Bladder microvascular endothelial cell (primary cell): ENCODE results near the gene CNR2. TPM values are rescaled to one million over a fixed set of nuclear protein-coding genes. Genes with fewer than 3 reads are reported as not detected.

ENCODE experiments used
- total RNA-seq: library from RNA; depleted of rRNA; stranded (reverse); fragments of >200 nt; gene quantifications from 2 replicates; pipeline ENCODE4 v1.2.3, GENCODE V29; 2014

The CNR2 gene
- total RNA-seq: not detected in 2 replicates

DNA sequence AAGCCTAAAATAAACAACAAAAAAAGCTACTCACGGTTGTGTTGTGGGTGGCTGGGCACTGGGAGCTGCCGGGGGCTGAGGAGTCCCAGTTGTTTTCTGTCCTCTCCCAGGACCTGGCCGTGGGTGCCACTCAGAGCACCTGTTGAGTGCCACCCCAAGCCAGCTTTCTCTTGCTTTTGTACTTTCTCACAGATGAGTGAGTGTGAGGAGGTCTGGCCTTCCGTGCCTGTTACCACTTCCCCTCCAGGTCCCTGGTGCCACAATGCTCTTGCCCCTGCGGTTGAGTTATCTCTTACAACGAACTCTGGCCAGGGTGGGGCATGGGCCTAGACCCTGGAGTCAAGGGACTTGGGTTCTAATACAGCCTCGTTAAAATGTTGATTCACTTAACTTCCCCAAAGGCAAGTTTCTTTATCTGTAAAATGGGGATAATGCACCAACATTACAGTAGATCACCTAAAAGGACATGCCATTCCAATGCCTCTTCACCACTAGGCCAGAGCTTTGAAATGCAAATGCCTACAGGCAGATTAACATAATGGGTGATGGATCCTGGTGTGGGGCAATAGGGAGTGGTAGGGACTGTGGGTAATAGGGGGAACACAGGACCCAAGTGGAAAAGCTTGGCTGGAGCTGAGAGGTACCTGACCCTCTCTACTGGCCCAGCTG, at the start of gene CNR2:
Gene CNR2, minus strand, starts transcription at position 151 of the 669 bp plus-strand sequence. CDS start 37,745 bp downstream, outside the sequence.

DNA sequence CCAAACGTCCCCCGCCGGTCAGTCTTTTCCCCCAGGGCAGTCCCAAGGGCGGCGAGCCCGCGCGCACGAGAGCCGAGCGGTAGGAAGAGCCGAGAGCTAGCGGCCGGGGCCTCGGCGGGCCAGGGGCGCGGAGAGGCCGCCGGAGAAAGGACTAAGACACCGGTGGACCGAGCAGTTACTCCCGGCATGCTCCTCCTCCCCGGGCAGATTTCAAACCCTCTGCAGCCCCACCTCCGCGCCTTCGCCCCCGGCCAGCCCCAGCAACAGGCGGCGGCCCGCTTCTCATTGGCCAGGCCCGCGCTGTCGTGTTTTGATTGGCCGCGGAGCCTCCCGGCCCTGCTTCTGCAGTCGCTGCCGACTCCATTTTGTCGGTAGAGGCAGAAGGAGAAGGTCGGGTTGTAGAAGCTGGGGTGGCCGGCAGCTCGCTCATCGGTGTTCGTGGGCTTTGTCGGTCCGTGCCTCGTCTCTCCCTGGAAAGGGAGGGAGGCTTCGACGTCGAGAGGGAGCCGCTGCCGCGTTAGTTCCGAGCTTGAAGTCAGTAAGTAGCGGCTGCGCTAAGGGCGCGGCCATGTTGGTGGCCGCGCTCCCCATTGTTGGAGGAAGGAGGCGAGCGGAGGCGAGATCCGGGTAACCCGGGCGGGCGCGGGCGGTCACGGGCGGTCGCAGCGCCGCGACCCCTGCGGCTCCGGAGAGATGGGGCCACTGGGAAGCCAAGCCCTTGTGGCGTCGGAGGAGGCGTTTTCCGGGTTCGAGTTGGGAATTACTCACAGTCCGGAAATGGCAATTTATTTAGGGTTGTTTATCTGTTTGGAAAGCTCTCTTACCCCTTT, 46.5 kb upstream of the CNR2 start, which contains the start of gene PNRC2:
Gene PNRC2, plus strand, starts transcription at position 368 of the 830 bp plus-strand sequence. CDS start 1,630 bp downstream, outside the sequence.

DNA sequence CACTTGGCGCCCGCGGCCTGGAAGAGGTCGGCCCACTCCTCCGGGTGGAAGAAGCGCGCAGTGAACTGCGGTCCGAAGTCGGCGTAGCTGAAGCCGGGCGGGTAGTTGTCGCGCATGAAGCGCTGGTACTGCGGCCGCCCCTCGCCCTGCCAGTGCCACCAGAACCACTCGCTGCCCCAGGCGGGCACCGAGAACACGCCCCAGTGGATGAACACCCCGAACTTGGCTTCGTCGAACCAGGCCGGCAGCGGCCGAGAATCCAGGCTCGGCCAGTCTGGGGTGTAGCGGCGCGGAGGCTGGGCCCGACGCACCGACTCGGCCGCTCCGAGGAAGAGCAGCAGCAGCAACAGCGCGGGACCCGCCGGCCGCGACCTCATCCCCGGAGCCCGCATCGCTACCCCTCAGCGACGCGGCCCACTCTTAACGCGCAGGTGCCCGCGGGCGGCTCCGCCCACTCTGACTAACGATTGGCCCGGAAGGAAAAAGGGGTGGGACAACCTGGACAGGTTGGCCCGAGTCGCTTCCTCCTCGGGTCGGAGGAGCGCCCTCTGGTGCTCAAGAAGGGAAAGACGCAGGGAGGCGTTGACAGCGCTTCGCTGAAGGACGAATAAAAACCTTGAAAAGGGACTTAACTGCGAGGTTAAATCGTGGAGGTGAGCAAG, 45.1 kb downstream of the CNR2 start, which contains the start of gene FUCA1:
Gene FUCA1, minus strand, starts transcription at position 396 of the 662 bp plus-strand sequence. Its CDS starts 4 bp downstream, at position 392.

DNA sequence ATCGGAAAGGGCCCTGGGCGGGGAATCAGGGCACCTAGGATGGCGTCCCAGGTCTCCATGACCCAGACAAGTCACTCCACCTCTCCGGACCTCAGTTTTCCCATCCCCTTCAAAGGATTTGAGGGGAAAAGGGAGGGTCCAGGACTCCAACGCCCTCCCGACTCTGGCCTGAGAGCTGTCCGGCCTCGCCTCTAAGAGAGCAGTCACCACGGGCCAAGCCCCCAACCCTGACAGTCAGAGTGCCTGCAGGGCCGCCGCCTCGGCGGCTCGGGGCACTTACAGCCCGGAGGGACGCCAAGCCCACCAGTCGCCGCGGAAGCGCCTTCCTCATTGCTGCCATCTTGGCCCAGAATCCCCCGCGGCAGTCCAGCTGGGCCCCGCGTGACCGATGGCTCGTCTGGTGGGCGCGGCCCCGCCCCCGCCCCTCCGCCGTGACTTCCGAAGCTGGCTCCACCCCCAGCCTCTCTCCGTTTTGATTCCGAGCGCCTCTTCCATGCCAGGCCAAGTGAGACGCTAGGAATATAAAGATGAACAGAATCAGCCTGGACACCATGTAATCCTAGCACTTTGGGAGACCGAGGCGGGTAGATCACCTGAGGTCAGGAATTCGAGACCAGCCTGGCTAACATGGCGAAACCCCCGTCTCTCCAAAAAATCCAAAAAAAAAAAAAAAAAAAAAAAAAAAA, 87.9 kb downstream of the CNR2 start, which contains the start of gene HMGCL:
Gene HMGCL, minus strand, starts transcription at position 354 of the 686 bp plus-strand sequence. Its CDS starts 14 bp downstream, at position 340.

Other genes starting within 250 kb of the CNR2 start
- 1,057 and 1,406 TPM in 2 replicates for gene RPL11, start 221.6 kb downstream of the CNR2 start, total RNA-seq
- 14.7 and 23.9 TPM in 2 replicates for gene ELOA, start 169.9 kb downstream of the CNR2 start, total RNA-seq
- gene PITHD1, start 134.9 kb downstream of the CNR2 start, total RNA-seq: 26.7 and 41.0 TPM in 2 replicates
- 88.1 and 94.1 TPM in 2 replicates for gene LYPLA2, start 122.2 kb downstream of the CNR2 start, total RNA-seq
- 39.7 and 44.4 TPM in 2 replicates for gene GALE, start 112.6 kb downstream of the CNR2 start, total RNA-seq
- 38.2 and 50.2 TPM in 2 replicates for gene HMGCL, start 87.9 kb downstream of the CNR2 start, total RNA-seq
- gene FUCA1, start 45.1 kb downstream of the CNR2 start, total RNA-seq: 9.7 and 15.2 TPM in 2 replicates
- gene PNRC2, start 46.5 kb upstream of the CNR2 start, total RNA-seq: 95.4 and 103 TPM in 2 replicates
- 70.4 and 135 TPM in 2 replicates for gene SRSF10, start 67.0 kb upstream of the CNR2 start, total RNA-seq
- gene MYOM3, start 198.8 kb upstream of the CNR2 start, total RNA-seq: under 0.01 and 0.06 TPM in 2 replicates
- not detected in 2 replicates for gene IL22RA1, start 229.8 kb upstream of the CNR2 start, total RNA-seq